PC-9 (cell line): Measurements from ENCODE around the gene CWF19L2. TPM values are rescaled to one million over a fixed set of nuclear protein-coding genes. Genes with fewer than 3 reads are reported as not detected.
A peak's percentile ranks its signal among the peaks of the same experiment; 100 is the strongest.

Experiments
- BruUV-seq: library from RNA; stranded (reverse); fragments of 400-500 nt; replicated peaks from 2 replicates; lab custom pipeline; 2021; lab: Mats Ljungman, UMichigan
- CTCF ChIA-PET: fragments of 300-600 bp; sonication (Branson Sonifier 250); formaldehyde crosslinking; loops from one replicate; lab custom pipeline; 2022; ENCODE audit warnings: antibody characterized with exemption; lab: Charles Lee
- POLR2A ChIA-PET: fragments of 300-600 bp; sonication (Branson Sonifier 250); formaldehyde crosslinking; loops from one replicate; lab custom pipeline; 2022; ENCODE audit warnings: antibody characterized with exemption; ENCODE audit not compliant: unreplicated experiment; lab: Charles Lee
- DNase-seq, 2 experiments: peaks; one replicate each; pipeline versions ENCODE4 v3.0.0 to v3.0.0-alpha.2; 2015 to 2022; ENCODE audit warnings: mixed read lengths in 1 of 2
- H2AFZ ChIP-seq: fragments of 200-600 bp; sonication (generic); 2 replicates; pipeline ENCODE4 v1.8.1; 2017; ENCODE audit warnings: antibody characterized with exemption
- H3F3A ChIP-seq: fragments of 200-600 bp; sonication (generic); 2 replicates; pipeline ENCODE4 v1.8.1; 2017; ENCODE audit warnings: antibody characterized with exemption, mild to moderate bottlenecking, low read depth; ENCODE audit not compliant: insufficient read depth
- H3K27ac ChIP-seq: fragments of 200-600 bp; sonication (generic); 2 replicates; pipeline ENCODE4 v1.6.1; 2016; ENCODE audit warnings: mixed run types
- H3K27me3 ChIP-seq: fragments of 200-600 bp; sonication (generic); 2 replicates; pipeline ENCODE4 v1.6.1; 2016; ENCODE audit warnings: low read depth, mixed run types; ENCODE audit not compliant: insufficient read depth
- H3K36me3 ChIP-seq: fragments of 200-600 bp; sonication (generic); 2 replicates; pipeline ENCODE4 v1.6.1; 2016; ENCODE audit warnings: low read depth, mixed run types
- H3K4me1 ChIP-seq: fragments of 200-600 bp; sonication (generic); replicated peaks from 2 replicates; pipeline ENCODE4 v1.6.1; 2016; ENCODE audit warnings: mixed run types; ENCODE audit not compliant: insufficient read depth
- H3K4me2 ChIP-seq: fragments of 200-600 bp; sonication (generic); 2 replicates; pipeline ENCODE4 v1.6.1; 2017; ENCODE audit warnings: mixed run types
- H3K4me3 ChIP-seq: fragments of 200-600 bp; sonication (generic); 2 replicates; pipeline ENCODE4 v1.6.1; 2016; ENCODE audit warnings: mixed run types
- H3K79me2 ChIP-seq: fragments of 200-600 bp; sonication (generic); 2 replicates; pipeline ENCODE4 v1.6.1; 2017; ENCODE audit warnings: low read depth, mixed run types
- H3K9me2 ChIP-seq: fragments of 200-600 bp; sonication (generic); 2 replicates; pipeline ENCODE4 v1.8.1; 2017; ENCODE audit warnings: mild to moderate bottlenecking; ENCODE audit not compliant: insufficient read depth
- H3K9me3 ChIP-seq: fragments of 200-600 bp; sonication (generic); 2 replicates; pipeline ENCODE4 v1.8.1; 2016; ENCODE audit warnings: low read depth; ENCODE audit not compliant: insufficient read depth
- H4K20me1 ChIP-seq: fragments of 200-600 bp; sonication (generic); 2 replicates; pipeline ENCODE4 v1.8.1; 2017; ENCODE audit not compliant: insufficient read depth
- CTCF ChIP-seq: fragments of 200-600 bp; sonication (generic); conservative IDR thresholded peaks from 2 replicates; pipeline ENCODE4 v1.6.1; 2017; ENCODE audit warnings: mixed run types, antibody characterized with exemption, mild to moderate bottlenecking, moderate library complexity
- EZH2 ChIP-seq: fragments of 200-600 bp; sonication (generic); IDR thresholded peaks from 2 replicates; pipeline ENCODE4 v1.8.0; 2017; ENCODE audit warnings: antibody characterized with exemption, low read depth
- intact Hi-C: fragments of 100-400 bp; cut with micrococcal nuclease; formaldehyde crosslinking; loops from one replicate; pipeline ENCODE4 v1.10.0; 2022; ENCODE audit not compliant: unreplicated experiment
- total RNA-seq: library from RNA; stranded (reverse); gene quantifications from 2 replicates; pipeline ENCODE4 v1.2.3, GENCODE V29; 2021

Gene CWF19L2
- total RNA-seq, 1 experiment from 2014 or later, result 12.1 TPM

- peak; percentile 16 to 65 for DNase-seq
- TF ChIP-seq CTCF (no peak), EZH2 (no peak)
- Histone ChIP-seq H2AFZ (no peak overlapping the region), H3K4me2 (no peak overlapping the region), H3K36me3 (no peaks in the 10 kb centered on the region), H3K4me3 (no peak overlapping the region), H3K9me3 (no peaks in the 10 kb centered on the region), H3K27me3 (no peaks in the 10 kb centered on the region), H3K27ac (no peak overlapping the region), H3K4me1 (peaks cover 17% of the 10 kb centered on the region), H3K9me2 (no peaks in the 10 kb centered on the region), H3K79me2 (no peaks in the 10 kb centered on the region), H4K20me1 (no peaks in the 10 kb centered on the region), H3F3A (peaks cover 12% of the 10 kb centered on the region; the same call in 1 of the 2 replicates)
- ChIA-PET POLR2A (no interaction called here), CTCF (no interaction called here)
- BruUV-seq, result no TSS peak
- intact Hi-C loops, result no loop called here
Measured at GRCh38 chr11:107493117-107493516, 35.5 kb upstream of the CWF19L2 start.

GRCh38 chr11:107490836-107491235 is 33.2 kb upstream of the CWF19L2 start:
- H3K4me2 ChIP-seq, result no peak overlapping the region
- H3K4me3 ChIP-seq, result no peak overlapping the region
- no peak overlapping the region for H3K27ac ChIP-seq
- H3K79me2 ChIP-seq, result no peaks in the 10 kb centered on the region
- intact Hi-C loops, result no loop called here
- no peaks in the 10 kb centered on the region for H3K27me3 ChIP-seq
- no peak overlapping the region for H2AFZ ChIP-seq
- peaks cover 14% of the 10 kb centered on the region for H3K4me1 ChIP-seq
- no peaks in the 10 kb centered on the region for H3K9me3 ChIP-seq
- ChIA-PET CTCF (no interaction called here), POLR2A (no interaction called here)
- H4K20me1 ChIP-seq, result no peaks in the 10 kb centered on the region
- H3K9me2 ChIP-seq, result no peaks in the 10 kb centered on the region
- TF ChIP-seq EZH2 (no peak), CTCF (no peak)
- no peak for DNase-seq
- BruUV-seq, result no TSS peak
- no peaks in the 10 kb centered on the region for H3K36me3 ChIP-seq
- peaks cover 12% of the 10 kb centered on the region; the same call in 1 of the 2 replicates for H3F3A ChIP-seq

- Histone ChIP-seq H3K9me3 (no peaks in the 10 kb centered on the region), H3K27me3 (no peaks in the 10 kb centered on the region), H3F3A (no peaks in the 10 kb centered on the region), H3K9me2 (no peaks in the 10 kb centered on the region; the same call in 1 of the 2 replicates), H3K36me3 (no peaks in the 10 kb centered on the region), H4K20me1 (no peaks in the 10 kb centered on the region), H3K4me3 (no peak overlapping the region), H3K79me2 (no peaks in the 10 kb centered on the region), H3K4me2 (no peak overlapping the region), H3K27ac (no peak overlapping the region), H2AFZ (no peak overlapping the region), H3K4me1 (no peaks in the 10 kb centered on the region)
- no TSS peak for BruUV-seq
- DNase-seq, result no peak
- TF ChIP-seq CTCF, result no peak
- no peak for TF ChIP-seq EZH2
- intact Hi-C loops, result no loop called here
- CTCF ChIA-PET, result no interaction called here
- POLR2A ChIA-PET, result no interaction called here
Measured at GRCh38 chr11:107482234-107482633, 24.6 kb upstream of the CWF19L2 start.
